OCI-LY3 (cell line): ENCODE measurements around the gene BEGAIN.
A peak's percentile ranks its signal among the peaks of the same experiment; 100 is the strongest.

Source experiments
- H2AFZ ChIP-seq: fragments of 200-600, 300-600 bp; shearing (Covaris generic); 2 replicates; pipeline ENCODE4 v1.6.0; 2014; ENCODE audit warnings: antibody characterized with exemption, low read depth, low read length
- H3K27ac ChIP-seq: fragments of 200-600, 300-600 bp; sonication (generic); 2 replicates; pipeline ENCODE4 v1.5.1; 2014; ENCODE audit warnings: mild to moderate bottlenecking, low read length, moderate library complexity, mixed read lengths
- H3K27me3 ChIP-seq: fragments of 200-600, 300-600 bp; sonication (generic); 2 replicates; pipeline ENCODE4 v1.6.1; 2014; ENCODE audit warnings: low read depth, low read length, mixed read lengths
- H3K36me3 ChIP-seq: fragments of 200-600, 300-600 bp; sonication (generic); replicated peaks from 2 replicates; pipeline ENCODE3; 2014; ENCODE audit warnings: low read depth, low read length, mixed read lengths
- H3K4me1 ChIP-seq: fragments of 300-600, 200-600 bp; sonication (generic); 2 replicates; pipeline ENCODE4 v1.6.1; 2014; ENCODE audit warnings: low read length, mixed read lengths
- H3K4me2 ChIP-seq: fragments of 200-600, 300-600 bp; sonication (generic); 2 replicates; pipeline ENCODE4 v1.6.1; 2014; ENCODE audit warnings: low read length, mixed read lengths
- H3K4me3 ChIP-seq: fragments of 300-600, 200-600 bp; sonication (generic); 2 replicates; pipeline ENCODE4 v1.5.1; 2014; ENCODE audit warnings: antibody characterized with exemption, mild to moderate bottlenecking, low read length, moderate library complexity
- H3K79me2 ChIP-seq: fragments of 300-600, 200-600 bp; shearing (Covaris generic); 2 replicates; pipeline ENCODE4 v1.6.1; 2014; ENCODE audit warnings: mild to moderate bottlenecking, low read length, mixed read lengths
- H3K9ac ChIP-seq: fragments of 300-600, 200-600 bp; shearing (Covaris generic); 2 replicates; pipeline ENCODE4 v1.6.0; 2014; ENCODE audit warnings: mild to moderate bottlenecking, low read length, moderate library complexity
- H3K9me3 ChIP-seq: fragments of 200-600, 300-600 bp; shearing (Covaris generic); 2 replicates; pipeline ENCODE4 v1.6.1; 2014; ENCODE audit warnings: low read length, mixed read lengths; ENCODE audit not compliant: insufficient read depth
- H4K20me1 ChIP-seq: fragments of 200-600, 300-600 bp; sonication (generic); 2 replicates; pipeline ENCODE4 v1.6.1; 2016; ENCODE audit warnings: low read length, mixed read lengths; ENCODE audit not compliant: insufficient read depth
- CTCF ChIP-seq: fragments of 200-600, 300-600 bp; sonication (generic); IDR thresholded peaks from 2 replicates; pipeline ENCODE4 v1.5.1; 2014; ENCODE audit warnings: antibody characterized with exemption, low read length, low read depth
- EZH2phosphoT487 ChIP-seq: fragments of 200-600 bp; shearing (Covaris generic); IDR thresholded peaks from 2 replicates; pipeline ENCODE4 v1.6.1; 2018; ENCODE audit warnings: antibody characterized with exemption, mixed run types, low read depth

Gene BEGAIN

GRCh38 chr14:100618763-100619320 is 31.6 kb upstream of the BEGAIN start:
- H3K4me2 ChIP-seq, result peak overlapping the region; percentile 68
- H3K4me1 ChIP-seq, result peaks cover 22% of the 10 kb centered on the region
- no peak for TF ChIP-seq CTCF
- no peak for TF ChIP-seq EZH2phosphoT487
- H3K36me3 ChIP-seq, result no peaks in the 10 kb centered on the region
- no peaks in the 10 kb centered on the region; the same call in 1 of the 2 replicates for H4K20me1 ChIP-seq
- peak overlapping the region; percentile 23; the same call in 1 of the 2 replicates for H3K9ac ChIP-seq
- 0 out of 2 replicates have a peak, but pooled peaks cover 7% of the 10 kb centered on the region for H3K27me3 ChIP-seq
- no peak overlapping the region for H3K27ac ChIP-seq
- 0 out of 2 replicates have a peak overlapping the region, but pooled peaks have one; percentile 18 for H2AFZ ChIP-seq
- peak overlapping the region; percentile 33; the same call in 1 of the 2 replicates for H3K4me3 ChIP-seq
- H3K9me3 ChIP-seq, result no peaks in the 10 kb centered on the region
- H3K79me2 ChIP-seq, result no peaks in the 10 kb centered on the region

GRCh38 chr14:100618318-100618693 is 31.1 kb upstream of the BEGAIN start:
- Histone ChIP-seq H3K27ac (no peak overlapping the region), H3K4me2 (peak overlapping the region; percentile 68), H3K79me2 (no peaks in the 10 kb centered on the region), H2AFZ (0 out of 2 replicates have a peak overlapping the region, but pooled peaks have one; percentile 18), H3K9me3 (no peaks in the 10 kb centered on the region), H3K36me3 (no peaks in the 10 kb centered on the region), H3K9ac (peak overlapping the region; percentile 23; the same call in 1 of the 2 replicates), H3K4me3 (peak overlapping the region; percentile 33; the same call in 1 of the 2 replicates), H4K20me1 (no peaks in the 10 kb centered on the region; the same call in 1 of the 2 replicates), H3K27me3 (0 out of 2 replicates have a peak, but pooled peaks cover 7% of the 10 kb centered on the region), H3K4me1 (peaks cover 22% of the 10 kb centered on the region)
- no peak for TF ChIP-seq CTCF
- TF ChIP-seq EZH2phosphoT487, result no peak

- Histone ChIP-seq H3K27me3 (0 out of 2 replicates have a peak, but pooled peaks cover 7% of the 10 kb centered on the region), H3K4me2 (peak overlapping the region; percentile 68), H3K4me3 (peak overlapping the region; percentile 33; the same call in 1 of the 2 replicates), H3K79me2 (no peaks in the 10 kb centered on the region), H3K9ac (no peak overlapping the region; the same call in 1 of the 2 replicates), H4K20me1 (no peaks in the 10 kb centered on the region; the same call in 1 of the 2 replicates), H2AFZ (no peak overlapping the region), H3K27ac (no peak overlapping the region), H3K4me1 (peaks cover 22% of the 10 kb centered on the region), H3K9me3 (no peaks in the 10 kb centered on the region), H3K36me3 (no peaks in the 10 kb centered on the region)
- TF ChIP-seq EZH2phosphoT487 (no peak), CTCF (no peak)
Measured at GRCh38 chr14:100617410-100618317, 30.4 kb upstream of the BEGAIN start.

GRCh38 chr14:100616854-100617409 is 29.7 kb upstream of the BEGAIN start:
- Histone ChIP-seq H3K9me3 (no peaks in the 10 kb centered on the region), H2AFZ (no peak overlapping the region), H3K4me1 (peaks cover 22% of the 10 kb centered on the region), H3K79me2 (no peaks in the 10 kb centered on the region), H3K27ac (no peak overlapping the region), H3K27me3 (0 out of 2 replicates have a peak, but pooled peaks cover 7% of the 10 kb centered on the region), H3K36me3 (no peaks in the 10 kb centered on the region), H3K4me2 (no peak overlapping the region), H3K9ac (no peak overlapping the region), H4K20me1 (no peaks in the 10 kb centered on the region; the same call in 1 of the 2 replicates), H3K4me3 (no peak overlapping the region)
- TF ChIP-seq EZH2phosphoT487 (no peak), CTCF (no peak)
